Activated T-cell treated with anti-CD3 and anti-CD28 coated beads, Interleukin-2, amount 50 U/mL, for 72 hours (primary cell): Measurements from ENCODE around the gene PDZRN4. TPM values are rescaled to one million over a fixed set of nuclear protein-coding genes. Genes with fewer than 3 reads are reported as not detected.

Experiments used
- ATAC-seq, 2 donors: fragments of 150-1000 bp; cut with Tn5 transposase; replicated peaks in 1 of 2; 2 replicates each; pipeline ENCODE4 v1.10.0; 2021; ENCODE audit warnings: moderate library complexity in 2 of 2, mild to moderate bottlenecking in 1 of 2
- DNase-seq, 2 donors: peaks; one replicate each; pipeline ENCODE4 v3.0.0; 2021 to 2022; ENCODE audit warnings: mixed read lengths in 1 of 2
- H3K27ac Mint-ChIP-seq: one replicate; pipeline ENCODE4 v1.8.0; 2022; ENCODE audit warnings: mild to moderate bottlenecking, moderate library complexity, mixed read lengths
- H3K27me3 Mint-ChIP-seq: one replicate; pipeline ENCODE4 v1.8.0; 2022; ENCODE audit warnings: low read depth, mixed read lengths
- H3K36me3 Mint-ChIP-seq, 2 donors: one replicate each; pipeline ENCODE4 v1.8.0; 2022; ENCODE audit warnings: mixed read lengths in 2 of 2, mild to moderate bottlenecking in 1 of 2; ENCODE audit not compliant: insufficient read depth in 2 of 2
- H3K4me1 Mint-ChIP-seq: one replicate; pipeline ENCODE4 v1.8.0; 2022; ENCODE audit warnings: low read depth, mixed read lengths
- H3K4me3 Mint-ChIP-seq, 2 donors: one replicate each; pipeline ENCODE4 v1.8.0; 2022; ENCODE audit warnings: mild to moderate bottlenecking in 2 of 2, mixed read lengths in 2 of 2, moderate library complexity in 2 of 2
- H3K9me3 Mint-ChIP-seq, 2 donors: one replicate each; pipeline ENCODE4 v1.8.0; 2022; ENCODE audit warnings: mixed read lengths in 2 of 2
- total RNA-seq, 2 donors: library from RNA; stranded (reverse); gene quantifications; one replicate each; pipeline ENCODE4 v1.2.3, GENCODE V29; 2022

The PDZRN4 gene
- total RNA-seq, 2 donors from 2014 or later = not detected

GRCh38 chr12:41362510-41362909, 174.4 kb downstream of the PDZRN4 start:
- no peak overlapping the region for H3K27ac Mint-ChIP-seq
- peaks cover 0 to 2% of the 10 kb centered on the region in 2 donors for H3K9me3 Mint-ChIP-seq
- H3K36me3 Mint-ChIP-seq = no peaks in the 10 kb centered on the region
- no peaks in the 10 kb centered on the region for H3K4me1 Mint-ChIP-seq
- H3K4me3 Mint-ChIP-seq = no peak overlapping the region
- H3K27me3 Mint-ChIP-seq = no peaks in the 10 kb centered on the region
- no peak for DNase-seq
- ATAC-seq = no peak

- ATAC-seq (no peak), DNase-seq (no peak)
- H3K27ac Mint-ChIP-seq = no peak overlapping the region
- peaks cover 0 to 2% of the 10 kb centered on the region in 2 donors for H3K9me3 Mint-ChIP-seq
- H3K4me1 Mint-ChIP-seq = no peaks in the 10 kb centered on the region
- H3K4me3 Mint-ChIP-seq = no peak overlapping the region
- H3K36me3 Mint-ChIP-seq = no peaks in the 10 kb centered on the region
- no peaks in the 10 kb centered on the region for H3K27me3 Mint-ChIP-seq
Measured at GRCh38 chr12:41362931-41363330, 174.8 kb downstream of the PDZRN4 start.

- ATAC-seq (no peak), DNase-seq (no peak)
- H3K4me3 Mint-ChIP-seq = no peak overlapping the region
- peaks cover 0 to 2% of the 10 kb centered on the region in 2 donors for H3K9me3 Mint-ChIP-seq
- no peaks in the 10 kb centered on the region for H3K36me3 Mint-ChIP-seq
- H3K27ac Mint-ChIP-seq = no peak overlapping the region
- H3K4me1 Mint-ChIP-seq = no peaks in the 10 kb centered on the region
- H3K27me3 Mint-ChIP-seq = no peaks in the 10 kb centered on the region
Measured at GRCh38 chr12:41364211-41364610, 176.1 kb downstream of the PDZRN4 start.

DNA sequence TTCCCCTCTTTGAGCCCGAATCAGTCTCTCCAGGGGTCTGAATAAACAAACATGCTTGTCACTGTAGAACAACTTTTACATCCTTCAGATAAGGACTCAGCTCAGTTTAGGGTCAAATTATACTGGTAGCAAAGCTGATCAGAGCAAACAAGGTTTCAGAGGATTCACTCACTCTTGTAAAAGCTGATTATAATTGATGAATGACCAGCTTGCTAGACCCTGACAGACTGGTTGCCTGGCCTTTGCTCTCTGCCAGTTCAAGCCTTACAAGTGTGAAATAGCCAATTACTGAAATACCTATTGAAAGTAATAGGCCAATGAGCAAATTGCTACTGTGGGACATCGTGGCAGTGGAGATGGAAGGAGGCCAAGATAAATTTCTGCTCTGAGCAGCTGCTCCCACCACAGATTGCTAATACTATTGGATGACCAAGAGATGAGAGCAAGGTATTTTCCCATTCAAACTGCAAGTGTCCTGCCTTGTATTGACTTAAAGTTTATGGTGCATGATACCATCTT, 177.6 kb downstream of the PDZRN4 start:
- H3K36me3 Mint-ChIP-seq = no peaks in the 10 kb centered on the region
- H3K4me3 Mint-ChIP-seq = no peak overlapping the region
- no peaks in the 10 kb centered on the region for H3K9me3 Mint-ChIP-seq
- no peak for ATAC-seq
- no peaks in the 10 kb centered on the region for H3K27me3 Mint-ChIP-seq
- no peak for DNase-seq
- H3K27ac Mint-ChIP-seq = no peak overlapping the region
- no peaks in the 10 kb centered on the region for H3K4me1 Mint-ChIP-seq

- Mint-ChIP-seq H3K4me3 (no peak overlapping the region), H3K36me3 (no peaks in the 10 kb centered on the region), H3K27me3 (no peaks in the 10 kb centered on the region), H3K4me1 (no peaks in the 10 kb centered on the region), H3K27ac (no peak overlapping the region), H3K9me3 (peaks cover 0 to 2% of the 10 kb centered on the region in 2 donors)
- ATAC-seq = no peak
- DNase-seq = no peak
Measured at GRCh38 chr12:41367726-41368405, 179.7 kb downstream of the PDZRN4 start.

GRCh38 chr12:41380878-41381277, 192.8 kb downstream of the PDZRN4 start:
- Mint-ChIP-seq H3K36me3 (no peaks in the 10 kb centered on the region), H3K4me3 (no peak overlapping the region), H3K4me1 (no peaks in the 10 kb centered on the region), H3K27me3 (no peaks in the 10 kb centered on the region), H3K27ac (no peak overlapping the region), H3K9me3 (peaks cover 0 to 6% of the 10 kb centered on the region in 2 donors)
- no peak for DNase-seq
- no peak for ATAC-seq

DNA sequence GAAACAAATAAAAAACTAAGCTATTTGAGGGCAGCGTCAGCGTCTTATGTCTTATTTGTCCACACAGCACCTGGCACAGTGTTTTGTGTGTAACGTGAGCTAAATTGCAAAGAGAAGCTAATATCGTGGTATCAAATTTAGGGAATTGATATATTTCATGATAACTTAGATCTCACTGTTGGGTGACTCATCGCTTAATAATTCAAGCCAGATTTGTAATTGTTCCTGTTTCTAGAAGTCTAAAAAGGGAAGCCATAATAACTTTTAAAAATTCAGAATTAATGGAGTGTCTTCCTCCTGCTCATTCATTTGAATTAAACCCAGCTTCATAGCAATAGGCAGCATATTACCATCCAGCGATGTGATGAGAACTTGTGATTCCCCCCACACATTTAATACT, 214.7 kb downstream of the PDZRN4 start:
- no peak for ATAC-seq
- peaks cover 4 to 5% of the 10 kb centered on the region in 2 donors for H3K9me3 Mint-ChIP-seq
- no peaks in the 10 kb centered on the region for H3K36me3 Mint-ChIP-seq
- no peak overlapping the region for H3K27ac Mint-ChIP-seq
- H3K4me1 Mint-ChIP-seq = no peaks in the 10 kb centered on the region
- no peak for DNase-seq
- H3K4me3 Mint-ChIP-seq = no peak overlapping the region
- H3K27me3 Mint-ChIP-seq = no peaks in the 10 kb centered on the region

GRCh38 chr12:41407232-41407799, 219.2 kb downstream of the PDZRN4 start:
- Mint-ChIP-seq H3K4me3 (no peak overlapping the region), H3K27ac (no peak overlapping the region), H3K9me3 (peaks cover 4 to 5% of the 10 kb centered on the region in 2 donors), H3K36me3 (no peaks in the 10 kb centered on the region), H3K4me1 (no peaks in the 10 kb centered on the region), H3K27me3 (no peaks in the 10 kb centered on the region)
- DNase-seq (no peak), ATAC-seq (no peak)

DNA sequence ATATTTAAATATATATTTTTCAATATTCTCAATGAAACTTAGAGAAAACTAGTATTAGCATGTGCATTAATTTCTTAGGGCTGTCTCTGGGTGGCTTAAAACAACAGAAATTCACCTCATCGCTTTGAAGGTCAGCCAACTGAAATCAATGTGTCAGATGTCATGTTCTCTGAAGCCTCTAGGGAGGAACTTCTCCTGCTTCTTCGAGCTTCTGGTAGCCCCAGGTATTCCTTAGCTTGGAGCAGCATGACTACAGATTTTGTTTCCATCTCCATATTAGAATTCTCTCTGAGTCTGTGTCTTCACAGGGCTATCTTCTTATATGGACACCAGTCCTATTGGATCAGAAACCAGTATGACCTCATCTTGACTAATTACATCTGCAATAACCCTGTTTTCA, 221.5 kb downstream of the PDZRN4 start:
- no peak overlapping the region for H3K4me3 Mint-ChIP-seq
- no peak overlapping the region for H3K27ac Mint-ChIP-seq
- peaks cover 4 to 5% of the 10 kb centered on the region in 2 donors for H3K9me3 Mint-ChIP-seq
- no peaks in the 10 kb centered on the region for H3K36me3 Mint-ChIP-seq
- no peaks in the 10 kb centered on the region for H3K27me3 Mint-ChIP-seq
- ATAC-seq (no peak), DNase-seq (no peak)
- H3K4me1 Mint-ChIP-seq = no peaks in the 10 kb centered on the region

- H3K27ac Mint-ChIP-seq = no peak overlapping the region
- DNase-seq (no peak), ATAC-seq (no peak)
- H3K9me3 Mint-ChIP-seq = no peaks in the 10 kb centered on the region
- H3K4me1 Mint-ChIP-seq = no peaks in the 10 kb centered on the region
- H3K4me3 Mint-ChIP-seq = no peak overlapping the region
- H3K27me3 Mint-ChIP-seq = no peaks in the 10 kb centered on the region
- no peaks in the 10 kb centered on the region for H3K36me3 Mint-ChIP-seq
Measured at GRCh38 chr12:41418586-41418985, 230.5 kb downstream of the PDZRN4 start.

- Mint-ChIP-seq H3K36me3 (no peaks in the 10 kb centered on the region), H3K27me3 (no peaks in the 10 kb centered on the region), H3K4me3 (no peak overlapping the region), H3K4me1 (no peaks in the 10 kb centered on the region), H3K27ac (no peak overlapping the region), H3K9me3 (no peaks in the 10 kb centered on the region)
- ATAC-seq (no peak), DNase-seq (no peak)
Measured at GRCh38 chr12:41419131-41419893, 231.2 kb downstream of the PDZRN4 start.

- Mint-ChIP-seq H3K27me3 (peaks cover 7% of the 10 kb centered on the region), H3K27ac (no peak overlapping the region), H3K4me1 (no peaks in the 10 kb centered on the region), H3K9me3 (peaks cover 0 to 6% of the 10 kb centered on the region in 2 donors), H3K36me3 (no peaks in the 10 kb centered on the region), H3K4me3 (no peak overlapping the region)
- no peak for ATAC-seq
- DNase-seq = no peak
Measured at GRCh38 chr12:41424651-41425050, 236.5 kb downstream of the PDZRN4 start.

DNA sequence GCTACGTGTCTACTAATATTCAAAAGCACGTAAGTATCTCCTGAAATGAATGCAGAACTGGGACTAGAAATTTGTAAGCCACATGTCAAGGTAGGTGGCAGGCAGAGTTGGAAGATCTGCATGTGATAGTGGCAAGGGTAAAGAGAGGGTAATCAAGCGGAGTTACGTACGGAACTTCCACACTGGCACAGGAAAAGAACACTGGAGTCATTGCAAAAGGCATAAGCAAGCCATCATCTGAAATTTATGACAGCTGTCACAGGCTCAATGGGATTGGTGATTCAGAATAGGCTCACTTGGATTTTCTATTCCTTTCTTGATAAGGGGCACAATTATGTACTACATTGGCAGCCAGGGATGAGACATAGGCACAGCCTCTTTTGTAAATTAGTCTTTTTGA, 245.3 kb downstream of the PDZRN4 start:
- DNase-seq (no peak), ATAC-seq (no peak)
- H3K4me3 Mint-ChIP-seq = no peak overlapping the region
- H3K27ac Mint-ChIP-seq = no peak overlapping the region
- H3K4me1 Mint-ChIP-seq = no peaks in the 10 kb centered on the region
- H3K27me3 Mint-ChIP-seq = peaks cover 5% of the 10 kb centered on the region
- peaks cover 0 to 3% of the 10 kb centered on the region in 2 donors for H3K9me3 Mint-ChIP-seq
- no peaks in the 10 kb centered on the region for H3K36me3 Mint-ChIP-seq
